Measurements from ENCODE around the gene C8B. TPM values are rescaled to one million over a fixed set of nuclear protein-coding genes. Genes with fewer than 3 reads are reported as not detected.

The C8B gene
- total RNA-seq, 1 experiment from 2014 or later: not detected

DNA sequence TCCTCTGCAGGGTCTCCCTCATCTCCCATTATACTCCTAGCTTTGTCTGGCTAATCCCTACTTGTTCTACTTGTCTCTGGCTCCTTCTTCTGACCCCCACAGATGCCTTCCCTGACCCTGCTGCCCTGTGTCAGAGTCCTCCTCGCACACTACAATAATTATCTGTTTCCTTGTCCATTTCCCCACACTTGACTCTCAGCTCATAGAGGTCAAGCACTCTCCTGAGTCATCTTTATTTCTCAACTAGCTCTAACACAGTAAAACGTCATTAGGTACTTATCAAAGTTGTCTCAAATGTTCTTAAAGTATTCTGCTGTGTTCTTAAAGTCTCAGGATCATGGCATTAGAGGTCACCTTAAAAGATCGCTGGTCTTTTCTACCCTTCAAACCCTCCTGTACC lies 64.1 kb downstream of the C8B start:
- no peak for DNase-seq (ENCODE audit: low spot score)

DNA sequence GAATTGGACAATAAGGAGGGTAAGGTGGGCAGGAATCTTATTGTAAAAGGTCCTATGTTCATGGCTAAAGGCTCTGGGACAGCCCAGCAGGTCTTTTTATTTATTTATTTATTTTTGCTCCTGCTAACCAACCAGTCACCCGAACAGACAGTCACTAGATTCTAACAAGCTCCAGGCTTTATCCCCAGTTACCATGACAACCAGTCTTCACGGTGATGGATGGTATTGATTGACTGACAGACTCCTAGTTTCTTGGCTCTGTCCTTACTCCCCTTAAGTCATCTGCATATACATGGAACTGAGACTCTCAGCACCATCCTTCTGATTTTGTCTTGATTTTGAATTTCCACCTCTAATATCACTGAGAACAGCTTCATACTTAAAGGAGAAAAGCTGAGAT lies 66.9 kb downstream of the C8B start:
- DNase-seq (ENCODE audit: low spot score): no peak

GRCh38 chr1:56898005-56898373 lies 67.8 kb downstream of the C8B start:
- DNase-seq (ENCODE audit: low spot score): no peak

GRCh38 chr1:56897150-56898004 lies 68.4 kb downstream of the C8B start:
- no peak for DNase-seq (ENCODE audit: low spot score)

DNA sequence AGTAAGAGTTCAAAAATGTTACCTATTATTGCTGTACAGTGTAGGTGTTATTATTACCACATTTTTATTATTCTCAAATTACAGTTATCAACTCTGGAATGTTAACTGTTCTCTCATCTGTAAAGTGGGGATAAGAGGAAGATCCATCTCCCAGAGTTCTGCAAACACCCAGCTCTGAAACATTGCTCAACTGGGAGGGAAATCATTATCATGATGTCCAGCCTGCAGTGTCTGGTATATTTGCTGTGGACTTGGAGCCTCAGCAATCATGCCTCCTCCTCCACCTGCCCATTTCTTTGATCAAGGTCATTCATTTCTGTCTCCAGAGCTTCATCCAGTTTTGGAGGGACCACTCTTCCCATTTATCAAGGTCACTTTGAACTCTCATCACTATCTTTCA lies 71.8 kb downstream of the C8B start:
- no peak for DNase-seq (ENCODE audit: low spot score)

- DNase-seq (ENCODE audit: low spot score): no peak
Measured at GRCh38 chr1:56890229-56890628, 75.6 kb downstream of the C8B start.

GRCh38 chr1:56881417-56881816 lies 84.4 kb downstream of the C8B start:
- DNase-seq (ENCODE audit: low spot score): no peak

GRCh38 chr1:56880774-56881173 lies 85.0 kb downstream of the C8B start:
- DNase-seq (ENCODE audit: low spot score): no peak

Other genes with a start within 250 kb of the C8B start
- not detected in 2 replicates for gene FYB2, start 146.6 kb downstream of the C8B start, total RNA-seq (2014; rRNA removed; shearing (Covaris generic))
- gene C8A, start 111.2 kb downstream of the C8B start, total RNA-seq (2014; rRNA removed; shearing (Covaris generic)): not detected in 2 replicates